Mesothelial cell of epicardium (in vitro differentiated cells): ENCODE measurements around the gene EIF4G1. TPM values are rescaled to one million over a fixed set of nuclear protein-coding genes. Genes with fewer than 3 reads are reported as not detected.

ENCODE experiments used
- DNase-seq, 2 experiments: peaks; one replicate each; pipeline ENCODE4 v3.0.0; 2021; ENCODE audit warnings: low spot score in 2 of 2; ENCODE audit not compliant: unreplicated experiment in 2 of 2
- H3K27ac Mint-ChIP-seq: 2 replicates; pipeline ENCODE4 v1.8.0; 2021; ENCODE audit warnings: mixed read lengths
- H3K27me3 Mint-ChIP-seq: 2 replicates; pipeline ENCODE4 v1.8.0; 2021; ENCODE audit warnings: low read depth, mixed read lengths
- H3K36me3 Mint-ChIP-seq: 2 replicates; pipeline ENCODE4 v1.8.0; 2021; ENCODE audit warnings: mixed read lengths
- H3K4me1 Mint-ChIP-seq: 2 replicates; pipeline ENCODE4 v1.8.0; 2021; ENCODE audit warnings: mixed read lengths
- H3K4me3 Mint-ChIP-seq: 2 replicates; pipeline ENCODE4 v1.8.0; 2021; ENCODE audit warnings: mild to moderate bottlenecking, moderate library complexity, mixed read lengths
- H3K9me3 Mint-ChIP-seq: 2 replicates; pipeline ENCODE4 v1.8.0; 2021; ENCODE audit warnings: mixed read lengths
- total RNA-seq: library from RNA; stranded (reverse); gene quantifications from 3 replicates; pipeline ENCODE4 v1.2.1, GENCODE V29; 2021
- TF ChIP-seq, protein P1 (sequence below): fragments of 200-600 bp; sonication (generic); IDR thresholded peaks from one replicate; pipeline ENCODE4 v1.5.0; 2021; ENCODE audit warnings: antibody characterized with exemption; ENCODE audit not compliant: unreplicated experiment

Gene EIF4G1
- total RNA-seq, 1 donor from 2014 or later = 364 TPM

DNA sequence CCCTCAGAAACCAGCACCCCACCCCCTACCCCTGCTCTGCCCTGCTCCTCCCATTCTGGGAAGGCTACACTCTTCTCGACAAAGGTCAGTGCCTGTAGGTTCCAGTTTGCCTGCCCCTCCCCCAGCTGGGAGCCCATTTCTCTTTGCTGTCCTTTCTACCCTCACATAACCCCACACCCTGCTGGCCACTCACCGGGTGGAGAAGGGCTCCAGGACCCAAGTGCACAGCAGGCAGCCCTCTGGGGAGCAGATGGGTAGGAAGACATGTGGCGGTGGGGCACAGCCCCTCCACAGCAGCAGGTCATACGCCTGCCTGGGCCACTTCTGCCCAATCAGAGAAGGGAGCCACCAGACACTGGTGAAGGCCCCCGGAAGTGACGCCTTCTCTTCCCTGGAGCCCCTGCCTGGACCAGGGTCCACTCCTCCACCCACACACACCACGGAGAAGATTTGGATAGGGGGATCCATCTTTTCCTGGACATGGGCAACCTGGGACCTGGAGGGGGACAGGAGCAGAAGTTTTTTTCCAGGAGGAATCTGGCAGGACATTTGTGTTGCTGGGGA lies 63.6 kb downstream of the EIF4G1 start, which contains the start of gene THPO:
Gene THPO, minus strand, starts transcription at position 326 of the 564 bp plus-strand sequence. CDS start 1,948 bp downstream, outside the sequence.
- Mint-ChIP-seq H3K4me3 (peak within 1 kb of the TSS; percentile 68), H3K27me3 (peaks cover 53% of the 10 kb centered on the region), H3K27ac (peak within 1 kb of the TSS; percentile 28), H3K4me1 (peaks cover 13% of the 10 kb centered on the region), H3K9me3 (no peaks in the 10 kb centered on the region), H3K36me3 (no peaks in the 10 kb centered on the region)
- TF ChIP-seq, protein P1, sequence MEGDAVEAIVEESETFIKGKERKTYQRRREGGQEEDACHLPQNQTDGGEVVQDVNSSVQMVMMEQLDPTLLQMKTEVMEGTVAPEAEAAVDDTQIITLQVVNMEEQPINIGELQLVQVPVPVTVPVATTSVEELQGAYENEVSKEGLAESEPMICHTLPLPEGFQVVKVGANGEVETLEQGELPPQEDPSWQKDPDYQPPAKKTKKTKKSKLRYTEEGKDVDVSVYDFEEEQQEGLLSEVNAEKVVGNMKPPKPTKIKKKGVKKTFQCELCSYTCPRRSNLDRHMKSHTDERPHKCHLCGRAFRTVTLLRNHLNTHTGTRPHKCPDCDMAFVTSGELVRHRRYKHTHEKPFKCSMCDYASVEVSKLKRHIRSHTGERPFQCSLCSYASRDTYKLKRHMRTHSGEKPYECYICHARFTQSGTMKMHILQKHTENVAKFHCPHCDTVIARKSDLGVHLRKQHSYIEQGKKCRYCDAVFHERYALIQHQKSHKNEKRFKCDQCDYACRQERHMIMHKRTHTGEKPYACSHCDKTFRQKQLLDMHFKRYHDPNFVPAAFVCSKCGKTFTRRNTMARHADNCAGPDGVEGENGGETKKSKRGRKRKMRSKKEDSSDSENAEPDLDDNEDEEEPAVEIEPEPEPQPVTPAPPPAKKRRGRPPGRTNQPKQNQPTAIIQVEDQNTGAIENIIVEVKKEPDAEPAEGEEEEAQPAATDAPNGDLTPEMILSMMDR = no peak
- no peak for DNase-seq

DNA sequence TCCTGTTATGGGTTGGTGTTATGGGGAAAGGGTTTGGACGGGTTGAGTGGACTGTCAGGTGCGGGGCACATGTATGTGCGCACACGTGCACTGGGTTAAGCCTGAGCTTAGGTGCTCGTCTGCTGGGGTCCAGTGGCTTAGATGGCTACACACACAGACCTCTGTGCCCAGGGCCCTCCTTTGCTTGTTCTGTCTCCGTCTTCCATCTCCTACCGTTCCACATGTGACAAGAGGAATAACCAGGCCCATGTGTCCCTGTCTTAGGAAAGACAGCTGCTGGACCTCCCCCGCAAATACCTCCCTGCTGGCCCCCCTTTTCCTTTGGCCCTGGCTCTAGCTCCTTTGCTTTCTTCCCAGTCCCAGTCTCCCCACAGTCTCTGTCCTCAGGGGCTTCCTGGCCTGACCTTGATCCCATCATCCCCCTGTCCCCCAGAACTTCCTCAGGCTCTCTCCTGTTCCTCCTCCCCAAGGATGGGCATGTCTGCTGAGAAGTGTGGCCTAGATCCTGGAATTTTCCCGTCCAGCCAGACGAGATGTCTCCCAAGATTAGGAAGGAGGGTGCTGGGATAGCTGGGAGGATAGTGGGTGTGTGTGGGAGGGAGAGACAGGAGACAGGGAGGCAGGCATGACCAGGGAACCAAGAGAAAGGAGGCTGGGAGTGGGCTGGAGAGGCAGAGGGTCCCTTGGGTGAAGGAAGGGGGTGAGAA lies 64.4 kb downstream of the EIF4G1 start:
- H3K4me3 Mint-ChIP-seq = peak overlapping the region; percentile 68
- H3K36me3 Mint-ChIP-seq = no peaks in the 10 kb centered on the region
- DNase-seq = no peak
- H3K27me3 Mint-ChIP-seq = peaks cover 53% of the 10 kb centered on the region
- TF ChIP-seq, protein P1 = no peak
- peak overlapping the region; percentile 28 for H3K27ac Mint-ChIP-seq
- peaks cover 13% of the 10 kb centered on the region for H3K4me1 Mint-ChIP-seq
- H3K9me3 Mint-ChIP-seq = no peaks in the 10 kb centered on the region

DNA sequence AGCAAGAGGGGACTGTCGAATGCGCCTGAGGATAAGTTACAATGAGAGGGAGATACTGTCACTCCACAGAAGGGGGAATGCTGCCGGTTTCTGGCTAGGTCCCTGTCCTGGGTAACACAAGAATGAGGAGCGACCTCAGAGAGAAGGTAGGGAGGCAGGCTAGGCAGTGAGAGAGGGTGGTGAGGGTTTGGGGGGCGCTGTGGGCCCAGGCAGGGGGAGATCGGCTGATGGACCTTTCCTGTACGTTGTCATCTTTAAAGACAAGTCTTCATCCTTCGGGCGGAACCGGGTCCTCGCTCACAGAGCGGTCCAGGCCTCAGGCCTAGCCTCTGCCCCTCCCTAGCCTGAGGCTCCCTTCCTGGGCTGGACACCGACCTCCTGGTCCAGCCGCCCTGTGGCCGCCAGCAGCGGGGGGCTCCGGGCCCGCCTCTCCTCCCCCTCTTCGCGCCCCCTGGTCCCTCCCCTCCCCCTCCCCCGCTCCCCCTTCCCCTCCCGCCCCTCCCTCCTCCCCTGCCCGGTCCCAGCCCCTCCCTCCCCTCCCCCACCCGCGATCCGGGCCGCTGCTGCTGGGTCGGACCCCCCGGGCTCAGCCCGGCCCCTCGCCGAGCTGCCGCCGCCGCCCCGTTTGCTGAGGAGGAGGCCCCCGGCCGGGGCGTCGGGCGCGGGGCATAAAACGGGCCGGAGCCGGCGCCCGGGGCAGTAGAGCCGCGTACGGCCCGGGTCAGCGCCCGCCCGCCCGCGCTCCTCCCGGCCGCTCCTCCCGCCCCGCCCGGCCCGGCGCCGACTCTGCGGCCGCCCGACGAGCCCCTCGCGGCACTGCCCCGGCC lies 65.2 kb downstream of the EIF4G1 start, which contains the start of gene CHRD:
Gene CHRD, plus strand, starts transcription at position 697 of the 827 bp plus-strand sequence. CDS start 265 bp downstream, outside the sequence.
- DNase-seq = no peak
- peak within 1 kb of the TSS; percentile 28 for H3K27ac Mint-ChIP-seq
- H3K36me3 Mint-ChIP-seq = no peaks in the 10 kb centered on the region
- peaks cover 50% of the 10 kb centered on the region for H3K27me3 Mint-ChIP-seq
- peak within 1 kb of the TSS; percentile 68 for H3K4me3 Mint-ChIP-seq
- TF ChIP-seq, protein P1 = no peak
- peaks cover 13% of the 10 kb centered on the region for H3K4me1 Mint-ChIP-seq
- H3K9me3 Mint-ChIP-seq = no peaks in the 10 kb centered on the region

DNA sequence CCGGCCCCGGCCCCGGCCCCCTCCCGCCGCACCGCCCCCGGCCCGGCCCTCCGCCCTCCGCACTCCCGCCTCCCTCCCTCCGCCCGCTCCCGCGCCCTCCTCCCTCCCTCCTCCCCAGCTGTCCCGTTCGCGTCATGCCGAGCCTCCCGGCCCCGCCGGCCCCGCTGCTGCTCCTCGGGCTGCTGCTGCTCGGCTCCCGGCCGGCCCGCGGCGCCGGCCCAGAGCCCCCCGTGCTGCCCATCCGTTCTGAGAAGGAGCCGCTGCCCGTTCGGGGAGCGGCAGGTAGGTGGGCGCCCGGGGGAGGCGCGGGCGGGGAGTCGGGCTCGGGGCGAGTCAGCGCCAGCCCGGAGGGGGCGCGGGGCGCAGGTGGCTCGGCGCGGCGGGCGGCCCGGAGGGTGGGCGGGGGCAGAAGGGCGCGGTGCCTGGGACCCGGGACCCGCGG lies 65.8 kb downstream of the EIF4G1 start:
- Mint-ChIP-seq H3K27me3 (peaks cover 47% of the 10 kb centered on the region), H3K36me3 (no peaks in the 10 kb centered on the region), H3K9me3 (no peaks in the 10 kb centered on the region), H3K4me1 (peaks cover 13% of the 10 kb centered on the region), H3K27ac (no peak overlapping the region), H3K4me3 (no peak overlapping the region)
- DNase-seq = peak; percentile 56 to 62
- TF ChIP-seq, protein P1 = no peak

DNA sequence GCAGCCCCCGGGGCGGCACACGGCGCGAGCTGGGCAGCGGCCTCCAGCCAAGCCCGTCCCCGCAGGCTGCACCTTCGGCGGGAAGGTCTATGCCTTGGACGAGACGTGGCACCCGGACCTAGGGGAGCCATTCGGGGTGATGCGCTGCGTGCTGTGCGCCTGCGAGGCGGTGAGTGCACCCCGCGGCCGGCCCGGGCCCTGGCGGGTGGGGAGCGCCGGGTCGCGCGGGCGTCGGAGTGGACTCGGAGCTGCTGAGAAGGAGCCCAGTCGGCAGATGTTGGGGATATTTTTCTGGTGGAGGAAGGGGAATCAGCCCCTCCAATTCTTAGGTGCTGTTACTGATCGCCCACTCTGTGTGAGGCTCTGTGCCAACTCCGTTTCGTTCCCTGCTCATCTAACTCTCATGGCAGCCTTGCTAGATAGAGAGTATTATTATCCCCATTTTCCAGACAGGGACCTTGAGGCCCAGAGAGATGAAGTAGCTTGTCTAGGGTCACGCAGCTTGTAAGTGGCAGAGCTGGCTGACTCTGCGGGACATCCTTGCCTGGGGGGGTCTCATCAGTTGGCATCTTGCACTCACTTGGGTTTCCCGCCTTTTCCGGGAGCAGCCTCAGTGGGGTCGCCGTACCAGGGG lies 66.3 kb downstream of the EIF4G1 start:
- Mint-ChIP-seq H3K4me1 (peaks cover 13% of the 10 kb centered on the region), H3K36me3 (no peaks in the 10 kb centered on the region), H3K9me3 (no peaks in the 10 kb centered on the region), H3K4me3 (peak overlapping the region; percentile 55), H3K27me3 (peaks cover 42% of the 10 kb centered on the region), H3K27ac (no peak overlapping the region)
- no peak for DNase-seq
- TF ChIP-seq, protein P1 = no peak
